GM19023 (cell line): ENCODE results near the gene JAG1.

Experiments used
- ATAC-seq: cut with Tn5 transposase; IDR thresholded peaks from one replicate; pipeline ENCODE4 v1.9.1; 2021; ENCODE audit warnings: mild to moderate bottlenecking, moderate library complexity; ENCODE audit not compliant: unreplicated experiment

Gene JAG1

DNA sequence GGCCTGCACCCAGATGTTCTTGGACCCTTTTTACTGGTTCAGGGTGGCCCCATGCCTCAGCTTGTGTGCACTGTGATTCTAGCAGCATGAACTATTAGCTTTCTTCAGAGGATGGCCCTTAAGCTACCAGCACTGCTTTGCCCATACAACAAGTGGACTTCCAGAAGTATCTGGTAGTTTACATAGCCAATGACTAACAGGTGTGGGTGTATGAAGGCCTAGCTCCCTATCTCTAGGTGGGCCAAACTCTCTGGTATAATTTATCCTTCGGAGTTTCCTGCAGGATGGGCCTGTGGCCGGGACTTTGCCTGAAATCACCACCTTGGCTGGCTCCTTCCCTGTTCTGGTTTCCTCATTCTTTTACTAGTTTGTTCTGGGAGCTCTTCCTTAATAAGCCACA is 26.1 kb upstream of the JAG1 start:
- ATAC-seq: no peak

DNA sequence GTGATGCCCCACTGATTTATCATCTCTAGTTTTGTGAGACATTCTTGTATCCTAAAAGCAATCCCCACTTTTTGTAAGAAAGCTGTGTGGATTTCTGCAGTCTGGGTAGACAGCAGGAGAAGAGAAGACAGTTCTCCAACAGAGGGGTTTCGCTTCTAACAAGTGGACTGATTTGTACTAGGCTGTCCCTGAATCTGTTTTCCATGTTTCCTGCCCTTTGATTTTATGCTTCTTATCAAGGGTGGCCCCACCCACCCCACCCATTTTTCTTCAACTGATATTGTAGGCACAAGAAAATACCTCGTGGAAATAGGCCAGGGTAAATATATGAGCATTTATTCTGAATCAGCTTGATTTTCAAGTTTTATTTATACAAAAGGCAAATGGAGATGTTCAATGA is 25.7 kb upstream of the JAG1 start:
- ATAC-seq: no peak

DNA sequence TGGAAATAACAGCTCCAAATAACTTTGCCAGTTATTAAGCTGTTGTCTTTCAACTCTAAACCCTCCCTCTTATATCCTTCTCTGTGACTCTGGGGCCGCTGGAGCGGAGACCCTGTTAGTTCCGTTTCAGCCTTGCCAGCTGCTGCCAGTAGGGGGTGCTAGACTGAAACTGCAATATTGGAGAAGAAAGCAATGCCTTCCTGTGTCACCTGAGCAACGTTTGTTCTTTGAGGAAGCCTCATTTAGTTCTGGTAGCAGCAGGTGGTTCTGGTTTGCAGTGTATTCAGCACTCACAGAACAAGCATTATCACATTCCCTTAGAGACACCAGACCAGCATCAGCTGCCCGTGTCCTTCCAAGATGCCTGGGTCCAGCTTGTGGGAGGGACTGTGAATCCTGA is 22.9 kb upstream of the JAG1 start:
- ATAC-seq: no peak

DNA sequence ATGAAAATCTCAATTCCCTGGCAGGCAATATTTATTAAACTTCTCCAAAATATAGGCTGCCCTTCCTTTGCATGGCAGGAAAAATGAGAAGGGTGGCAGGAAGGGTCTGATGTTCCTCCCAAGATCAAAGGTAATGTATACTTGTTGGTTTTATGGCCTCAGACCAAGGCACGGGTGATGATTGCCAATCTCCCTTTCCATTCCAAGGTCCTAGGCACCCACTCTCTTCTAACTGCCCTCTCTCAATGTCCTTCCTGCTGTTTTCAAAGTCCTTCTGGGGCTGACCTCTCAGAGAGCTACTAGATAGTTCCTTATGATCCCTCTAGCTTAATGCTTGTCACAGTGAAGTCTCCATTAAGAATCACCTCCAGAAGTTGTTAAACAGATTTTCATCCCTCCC is 15.6 kb upstream of the JAG1 start:
- ATAC-seq: no peak

DNA sequence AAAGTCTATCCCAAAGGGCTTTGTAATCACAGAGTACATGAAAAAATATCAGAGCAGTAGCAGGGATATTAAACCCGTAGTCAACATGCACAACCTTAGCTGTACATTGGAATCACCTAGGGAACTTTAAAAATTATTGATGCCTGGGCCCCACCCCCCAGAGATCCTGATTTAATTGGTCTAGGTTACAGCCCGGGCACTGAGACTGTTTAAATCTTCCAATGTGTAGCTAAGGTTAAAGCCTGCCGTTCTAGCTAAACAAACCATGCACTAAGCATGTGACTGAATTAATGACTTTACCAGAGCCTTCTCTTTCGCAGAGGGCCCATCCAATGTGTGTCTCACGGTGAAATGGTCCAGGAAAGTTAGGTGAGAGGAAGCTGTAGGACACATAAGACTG is 14.1 kb upstream of the JAG1 start:
- no peak for ATAC-seq

DNA sequence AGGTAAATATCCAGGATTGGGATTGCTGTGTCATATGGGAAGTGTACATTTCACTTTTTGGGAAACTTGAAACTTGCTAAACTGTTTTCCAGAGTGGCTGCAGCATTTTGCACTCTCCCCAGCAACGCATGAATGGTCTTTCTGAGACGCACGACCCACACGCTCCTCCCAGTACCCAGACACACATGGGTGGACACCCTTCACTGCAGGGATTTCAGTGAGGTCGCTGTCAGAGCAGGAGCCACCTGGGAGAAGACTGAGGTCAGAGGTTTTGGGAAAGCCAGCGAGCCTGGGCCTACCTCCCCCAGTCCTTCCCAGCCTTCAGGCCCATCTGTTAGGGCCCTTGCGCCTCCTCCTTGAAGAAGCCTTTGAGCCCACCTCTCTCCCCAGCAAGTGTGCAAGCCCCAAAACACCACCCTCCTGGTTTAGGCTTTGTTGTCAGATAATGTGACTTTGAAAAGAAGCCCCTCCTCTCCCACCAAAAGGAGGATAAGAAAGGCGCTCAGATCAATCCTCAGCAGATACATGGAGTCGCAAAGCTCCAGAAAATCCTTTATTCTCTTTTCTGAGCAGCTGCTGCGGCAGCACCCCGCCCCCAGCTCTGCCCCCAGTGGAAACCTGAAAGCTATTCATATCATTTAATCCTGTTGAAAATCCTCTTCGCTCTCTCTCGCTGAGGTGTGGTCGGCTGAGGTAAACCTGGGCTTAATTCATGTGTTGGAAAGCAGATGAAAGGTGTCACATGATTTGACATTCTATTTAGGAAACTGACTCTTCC is 12.7 kb upstream of the JAG1 start:
- no peak for ATAC-seq

DNA sequence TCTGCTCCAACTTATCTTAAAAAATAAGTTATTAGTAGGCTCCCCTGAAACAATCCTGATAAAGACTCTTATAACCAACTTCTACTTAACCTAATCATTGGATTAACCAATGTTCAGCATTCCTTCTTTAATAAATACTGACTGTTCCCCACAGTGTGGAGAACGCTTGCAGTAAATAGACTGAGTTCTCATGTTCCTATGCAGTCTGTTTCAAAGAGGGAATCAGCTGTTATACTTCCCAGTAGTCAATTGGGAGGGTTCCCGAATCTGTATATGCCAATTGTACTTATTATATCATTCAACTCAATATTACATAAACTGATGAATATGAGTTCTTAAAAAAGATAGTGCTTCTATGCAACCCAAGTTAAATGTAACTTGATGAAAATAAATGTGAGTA is 9.7 kb upstream of the JAG1 start:
- no peak for ATAC-seq

DNA sequence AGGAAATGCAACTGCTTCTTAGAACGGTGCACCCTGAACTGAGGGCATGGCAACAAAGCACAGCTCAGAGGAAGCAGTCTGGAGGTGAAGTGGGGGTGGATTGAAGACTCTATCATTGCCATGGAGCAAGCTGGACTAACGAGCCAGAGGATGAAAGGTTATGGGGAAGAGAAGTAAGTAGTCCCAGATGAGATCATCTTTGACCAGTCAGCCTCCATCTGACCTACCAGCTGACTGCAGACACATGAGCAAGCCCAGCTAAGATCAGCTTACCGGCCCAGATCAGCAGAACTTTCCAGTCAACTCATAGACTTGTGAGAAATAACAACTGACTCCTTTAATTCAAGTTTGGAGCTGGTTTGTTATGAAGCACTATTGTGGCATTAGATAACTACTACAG is 9.1 kb upstream of the JAG1 start:
- no peak for ATAC-seq

DNA sequence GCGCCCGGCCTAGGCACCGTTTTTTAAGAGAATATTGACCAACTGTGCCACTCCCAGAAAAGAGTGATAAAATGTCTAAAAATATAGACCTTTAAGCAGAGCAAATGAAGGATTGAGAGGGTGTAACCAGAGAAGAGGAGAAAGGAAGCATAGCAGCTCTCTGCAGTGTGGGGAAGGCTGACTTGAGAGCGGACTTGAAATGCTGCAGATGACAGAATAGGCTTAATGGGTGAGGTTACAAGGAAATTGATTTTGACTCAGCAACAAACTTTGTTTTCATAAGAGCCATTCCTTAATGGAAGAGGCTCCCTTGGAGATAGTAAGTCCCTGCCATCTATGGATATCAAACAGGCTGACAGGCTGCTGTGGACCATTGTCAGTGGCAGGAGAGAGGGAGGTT is 7.7 kb upstream of the JAG1 start:
- no peak for ATAC-seq

DNA sequence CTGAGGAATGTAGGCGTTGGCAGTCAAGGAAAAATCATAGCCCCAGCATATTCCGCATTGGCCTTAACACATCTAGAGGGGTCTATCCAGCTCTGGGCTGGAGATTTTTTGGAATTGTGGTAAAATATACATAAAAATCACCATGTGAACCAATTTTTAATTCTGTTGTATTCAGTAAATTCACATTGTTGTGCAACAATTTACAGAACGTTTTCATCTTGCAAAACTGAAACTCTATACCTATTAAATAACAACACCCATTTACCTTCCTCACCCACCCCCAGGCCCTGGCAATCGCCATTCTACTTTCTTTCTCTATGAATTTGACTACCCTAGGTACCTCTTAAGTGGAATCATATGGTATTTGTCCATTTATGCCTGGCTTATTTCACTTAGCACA is 6.8 kb upstream of the JAG1 start:
- ATAC-seq: no peak

DNA sequence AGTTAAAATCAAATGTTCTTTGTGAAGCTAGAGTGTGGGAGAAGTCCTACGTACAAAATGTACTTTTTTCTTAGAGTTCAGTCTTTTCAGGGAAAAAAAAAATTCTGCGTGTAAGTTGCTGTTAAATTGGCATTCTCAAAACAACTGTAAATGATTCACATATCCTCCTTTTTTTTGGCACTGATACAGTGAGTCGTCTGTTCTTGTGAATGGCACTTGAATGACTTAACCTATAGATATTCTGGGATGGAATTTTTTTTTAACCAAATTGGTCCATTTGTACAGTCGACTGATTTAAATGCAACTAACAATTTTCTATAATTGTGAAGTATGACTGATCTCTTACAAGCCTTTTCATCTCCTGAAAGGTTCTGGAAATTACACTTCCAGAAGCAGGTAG is 5.5 kb upstream of the JAG1 start:
- ATAC-seq: no peak

DNA sequence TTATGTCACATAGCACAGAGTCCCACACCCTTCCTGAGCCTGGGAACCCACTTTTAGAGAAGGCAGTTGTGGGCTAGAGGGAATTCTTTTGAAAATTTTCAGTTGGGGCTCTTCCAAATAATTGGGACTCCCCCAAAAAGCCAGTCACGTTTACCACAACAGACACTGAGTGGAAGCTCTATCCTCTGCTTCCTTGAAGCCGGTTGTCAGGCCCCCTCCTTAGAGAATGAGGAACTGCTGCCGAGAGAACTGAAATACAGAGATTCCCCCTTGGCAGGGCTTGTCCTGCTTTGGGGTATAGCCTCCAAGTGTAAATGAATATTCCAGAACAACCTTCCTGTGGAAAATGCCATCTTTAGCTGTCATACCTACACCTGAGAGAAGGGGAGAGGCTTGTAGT is 2.7 kb upstream of the JAG1 start:
- ATAC-seq: no peak

DNA sequence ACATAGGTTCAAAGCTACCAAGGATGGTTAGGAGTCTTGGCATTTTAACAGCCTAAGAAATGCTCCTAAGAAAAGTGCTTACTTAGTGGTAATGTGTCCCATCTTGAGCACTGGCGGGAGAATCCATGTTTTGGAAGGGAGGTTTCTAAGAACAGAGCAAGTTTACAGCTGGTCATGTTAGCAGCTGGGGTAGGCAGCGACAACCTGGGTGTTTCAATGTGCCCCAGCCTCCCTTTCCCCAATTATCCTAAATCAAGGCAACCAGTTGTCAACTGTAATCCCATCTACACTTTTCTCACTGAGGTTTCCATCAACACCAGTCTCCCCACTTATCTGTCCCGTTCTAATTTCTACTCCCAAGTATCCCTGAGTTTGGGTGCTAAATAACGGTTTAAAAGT is 1.6 kb upstream of the JAG1 start:
- no peak for ATAC-seq

DNA sequence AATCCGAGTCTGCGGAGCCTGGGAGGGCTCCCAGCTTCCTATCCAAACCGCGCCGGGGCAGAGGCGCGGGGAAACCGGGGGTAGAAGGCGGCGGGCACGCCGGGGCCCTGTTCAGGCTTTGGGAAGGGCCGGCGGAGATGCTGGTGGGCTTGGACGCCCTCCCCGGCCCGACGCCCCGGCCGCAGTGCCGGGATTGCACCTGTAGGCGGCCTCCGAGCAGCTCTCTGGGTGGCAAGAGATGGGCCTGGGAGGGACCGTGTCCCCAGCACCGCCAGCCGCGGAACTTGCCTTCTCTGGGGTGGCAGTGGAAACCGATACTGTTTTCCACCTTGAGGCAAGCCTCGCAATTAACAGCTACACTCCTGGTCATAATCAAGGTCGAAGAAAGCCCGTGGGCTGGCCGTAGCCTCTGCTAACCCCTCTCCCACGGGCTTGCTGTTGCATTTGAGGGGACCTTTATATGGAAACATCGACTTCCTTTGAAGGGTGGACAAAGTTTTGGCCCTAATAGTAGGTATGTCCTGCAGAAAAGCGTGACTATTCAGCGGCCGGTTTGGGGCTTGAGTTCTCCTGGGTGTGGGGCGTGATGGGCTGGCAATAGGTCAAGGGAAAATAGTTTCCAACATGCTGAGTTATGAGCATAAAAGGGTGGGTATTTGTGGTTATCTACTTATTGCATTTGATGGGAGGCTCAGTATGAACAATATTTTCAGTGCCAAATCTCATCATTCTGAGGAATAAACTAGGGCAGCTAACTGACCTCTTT is 1.1 kb upstream of the JAG1 start:
- peak; percentile 43 for ATAC-seq

DNA sequence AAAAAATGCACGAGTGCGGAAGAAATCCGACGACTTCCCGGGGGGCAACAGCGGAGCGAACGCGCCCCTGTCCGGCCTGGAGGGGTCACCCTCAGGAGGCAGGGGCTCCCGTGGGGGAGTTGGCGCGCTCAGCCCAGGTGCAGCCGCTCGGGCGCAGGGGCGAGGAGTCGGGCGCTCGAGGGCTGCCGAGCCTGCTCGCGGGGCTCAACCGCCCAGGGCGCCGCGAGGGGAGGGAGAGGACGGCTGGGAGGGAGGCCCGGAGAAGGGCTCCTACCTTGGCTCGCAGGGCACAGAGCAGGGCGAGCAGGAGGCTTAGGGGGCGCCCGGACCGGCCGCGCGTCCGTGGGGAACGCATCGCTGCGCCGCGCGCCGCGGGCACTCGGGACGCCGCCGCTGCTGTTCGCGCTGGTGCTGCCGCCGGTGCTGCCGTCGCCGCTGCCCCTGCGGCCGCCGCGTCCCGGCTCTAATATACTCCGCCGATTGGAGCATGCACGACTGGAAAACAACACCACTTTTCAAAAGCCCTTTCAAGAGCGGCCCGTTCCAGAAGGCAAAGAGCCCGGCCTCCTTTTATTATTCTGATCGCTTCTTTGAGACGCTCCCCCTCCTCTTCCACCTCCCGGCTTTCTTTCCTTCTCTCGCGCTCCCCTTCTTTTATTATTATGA is 490 bp downstream of the JAG1 start:
- no peak for ATAC-seq

DNA sequence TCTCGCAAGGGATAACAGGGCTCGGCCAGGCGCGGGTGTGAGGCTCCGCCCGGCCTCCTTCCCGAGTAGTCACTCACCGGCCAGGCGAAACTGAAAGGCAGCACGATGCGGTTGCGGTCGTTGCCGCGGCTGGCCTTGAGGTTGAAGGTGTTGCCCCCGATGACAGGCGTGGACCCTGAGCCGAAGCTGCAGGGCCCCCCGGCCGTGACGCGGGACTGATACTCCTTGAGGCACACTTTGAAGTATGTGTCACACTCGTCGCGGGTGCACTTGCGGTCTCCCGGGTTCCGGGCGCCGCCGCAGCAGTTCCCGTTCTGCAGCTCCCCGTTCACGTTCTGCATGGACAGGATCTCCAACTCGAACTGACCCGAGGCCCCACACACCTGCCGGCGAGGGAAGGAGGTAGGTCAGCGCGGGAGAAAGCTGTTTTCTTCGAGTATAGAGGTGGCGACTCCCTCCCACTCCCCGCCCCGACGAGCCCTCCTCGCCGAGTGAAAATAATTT is 1.1 kb downstream of the JAG1 start:
- no peak for ATAC-seq

DNA sequence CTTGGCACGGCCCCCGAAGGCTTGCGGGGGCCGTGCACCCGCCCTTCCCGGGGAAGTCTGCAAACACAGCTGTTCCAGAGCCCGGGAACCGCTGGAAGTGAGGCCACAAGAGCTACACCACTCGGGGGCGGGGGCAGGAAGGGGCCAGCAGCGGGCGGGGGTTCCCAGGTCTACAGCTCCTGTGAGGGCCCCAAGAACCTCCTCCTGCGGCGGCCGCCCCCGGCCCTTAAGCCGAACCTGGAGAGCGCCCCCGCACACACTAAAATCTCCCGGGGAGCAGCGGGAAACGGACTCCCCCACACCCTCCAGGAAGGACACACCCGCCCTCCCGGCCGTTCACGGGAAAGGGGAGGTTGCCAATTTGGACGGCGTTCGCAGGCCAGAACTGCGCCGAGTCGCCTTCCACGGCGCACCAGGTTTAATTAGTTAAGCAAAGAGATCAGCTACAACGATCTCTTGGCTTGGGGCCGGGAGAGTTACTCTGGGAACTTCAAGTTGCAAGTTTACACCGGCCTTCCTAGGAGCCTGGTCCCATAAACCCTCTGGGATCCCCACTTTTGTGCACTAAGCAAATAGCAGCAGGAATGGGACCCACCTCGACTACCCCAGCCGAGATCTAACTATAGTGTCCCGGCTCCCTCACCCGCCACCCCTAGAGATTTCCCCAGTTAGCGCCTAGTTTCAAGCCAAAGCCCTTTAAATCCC is 1.7 kb downstream of the JAG1 start:
- no peak for ATAC-seq

DNA sequence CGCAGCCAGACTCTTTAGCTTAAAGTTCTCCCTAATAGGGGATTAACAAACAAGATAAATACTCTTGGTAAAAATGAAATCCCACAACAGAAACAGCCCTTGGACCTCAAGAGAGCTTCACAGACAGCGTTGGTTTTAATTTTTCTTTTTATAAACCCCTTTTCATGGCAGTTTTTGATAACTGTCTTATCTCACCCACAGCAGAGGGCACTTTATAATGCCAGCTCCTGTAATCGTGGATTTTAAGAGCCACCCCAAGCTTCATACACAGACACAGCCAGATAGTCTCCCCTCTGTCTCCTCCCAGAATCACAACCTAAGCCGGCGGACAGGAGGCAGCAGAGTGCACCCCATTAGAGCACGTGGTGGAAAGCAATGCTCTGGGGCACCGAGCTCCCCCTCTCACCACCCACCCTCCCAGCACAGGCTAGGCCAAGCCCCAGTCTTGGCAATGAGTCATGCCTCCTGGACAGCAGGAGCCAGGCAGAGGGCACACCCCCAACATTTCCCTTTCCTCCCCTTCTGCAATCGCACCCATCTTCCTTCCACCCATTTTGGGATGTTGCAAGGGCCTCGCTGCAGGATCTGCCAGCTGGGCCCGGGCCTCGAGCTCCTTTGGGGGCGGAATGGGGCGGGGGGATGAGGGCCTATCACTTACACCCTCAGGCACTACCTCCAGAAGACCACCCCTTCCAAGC is 2.4 kb downstream of the JAG1 start:
- ATAC-seq: no peak

DNA sequence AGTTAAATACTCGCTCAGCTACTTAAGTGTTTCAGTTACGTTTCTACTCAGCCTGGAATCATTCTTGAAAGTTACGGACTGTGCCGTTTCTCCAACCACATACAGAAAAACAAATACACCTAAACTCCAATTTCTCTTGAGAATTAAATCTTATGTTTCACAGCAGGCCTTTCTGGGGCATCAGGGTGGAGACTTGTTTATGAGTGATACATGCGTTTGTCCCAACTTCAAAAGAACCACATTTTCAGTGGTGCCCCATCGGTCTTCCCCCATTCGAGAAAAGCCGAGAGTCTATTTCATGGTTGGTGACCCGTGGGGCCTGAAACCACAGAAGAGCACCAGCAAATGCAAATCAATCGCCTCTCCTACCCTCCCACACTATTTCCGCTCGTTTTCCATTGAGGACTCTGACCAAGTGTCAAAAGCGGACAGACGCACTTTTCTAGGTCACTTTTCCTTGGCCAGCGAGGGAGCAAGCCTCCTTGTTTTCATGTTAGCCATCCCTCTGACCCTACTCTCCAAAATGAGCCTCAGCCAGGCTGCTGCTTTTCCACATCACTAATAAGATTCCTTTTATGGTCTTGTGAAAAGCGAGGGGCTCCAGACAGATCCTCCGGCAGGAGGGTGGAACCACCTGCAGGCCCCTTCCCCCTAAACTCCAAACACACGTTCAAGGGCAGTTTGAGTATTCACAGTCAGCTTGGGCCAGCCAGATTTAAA is 3.1 kb downstream of the JAG1 start:
- peak; percentile 21 for ATAC-seq

DNA sequence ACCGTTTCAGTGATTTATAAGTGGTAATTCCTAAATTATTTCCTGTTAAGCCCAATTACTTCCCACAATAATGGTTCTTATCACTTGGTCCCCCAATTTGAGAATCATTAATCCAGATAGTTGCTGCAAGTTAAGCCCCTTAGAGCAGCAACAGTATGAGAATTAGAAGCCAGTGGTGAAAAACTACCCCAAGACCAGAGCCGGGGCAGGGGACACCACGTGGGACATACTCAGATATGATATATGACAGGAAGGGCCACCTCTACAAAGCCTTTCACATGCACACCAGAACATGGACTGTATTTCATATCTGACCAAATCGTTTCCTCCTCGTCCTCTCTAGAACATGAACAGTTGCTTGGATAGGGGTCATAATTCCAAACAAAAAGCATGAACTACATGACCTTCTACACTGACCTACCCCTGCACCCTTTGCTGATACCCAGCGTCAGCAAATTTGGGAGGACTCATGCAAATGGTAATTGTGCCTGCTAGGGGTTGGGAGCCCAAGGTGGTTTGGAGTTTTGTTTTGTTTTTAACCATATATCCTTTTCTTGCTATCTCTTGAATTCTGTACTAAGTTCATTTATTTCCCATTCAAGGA is 3.9 kb downstream of the JAG1 start:
- ATAC-seq: no peak
